HG02884 (cell line): ENCODE data around the gene STRIP2.
"Not testable (repeated sequence)": the region's sequence is repeated elsewhere in the genome, so short reads cannot be mapped to it uniquely, and the experiment has no call there.

Experiments
- ATAC-seq: cut with Tn5 transposase; IDR thresholded peaks from one replicate; pipeline ENCODE4 v1.9.1; 2021; ENCODE audit warnings: mild to moderate bottlenecking, moderate library complexity; ENCODE audit not compliant: unreplicated experiment

STRIP2 gene

DNA sequence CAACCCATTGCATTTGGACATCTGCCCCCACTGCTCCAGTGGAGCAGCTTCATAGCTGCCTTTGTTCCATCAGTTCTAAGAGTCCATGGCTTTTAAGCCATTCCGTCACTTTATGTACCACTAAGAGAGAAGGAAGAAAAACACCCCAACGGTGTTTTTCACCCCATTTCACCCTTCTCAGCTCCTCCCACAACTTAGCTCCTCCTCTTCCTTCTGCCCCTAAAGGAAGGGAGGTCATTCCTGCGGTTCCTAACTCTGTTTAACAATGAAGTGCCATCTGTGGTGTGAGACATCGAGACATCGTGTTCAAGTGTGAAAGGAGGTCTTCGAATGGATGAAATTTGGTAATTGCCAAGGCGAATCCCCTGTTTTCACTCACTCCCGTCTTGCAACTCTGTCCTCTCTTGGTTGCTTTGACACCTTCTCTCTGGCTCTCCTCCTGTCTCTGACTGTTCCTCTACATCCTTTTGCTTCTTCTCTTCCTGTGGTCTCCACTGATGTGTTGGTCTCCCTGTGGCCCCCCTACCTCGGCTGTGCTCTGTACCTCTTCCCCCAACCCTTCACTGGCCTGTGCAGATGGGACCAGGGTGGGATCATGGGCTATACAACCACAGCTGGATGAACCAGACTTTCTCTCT is 91.1 kb downstream of the STRIP2 start:
- no peak for ATAC-seq

DNA sequence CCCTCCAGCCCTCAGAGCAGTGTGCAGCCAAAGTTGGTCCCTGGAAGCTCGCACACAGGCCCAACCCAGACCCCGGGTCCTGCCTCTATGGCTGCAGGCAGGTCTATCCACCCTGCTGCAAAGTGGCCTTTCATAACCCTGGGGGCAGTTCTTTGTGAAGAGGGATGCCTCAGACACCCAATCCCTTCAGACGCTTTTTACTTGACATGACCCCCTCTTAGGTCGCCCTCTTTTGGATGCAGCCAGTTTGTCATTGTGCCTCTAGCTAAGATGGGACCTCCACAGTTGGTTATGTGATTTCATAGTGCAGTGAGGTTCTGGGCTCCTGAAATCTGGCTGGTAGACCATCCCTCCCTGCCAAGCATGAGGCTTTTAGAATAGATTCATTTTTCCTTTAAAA is 95.4 kb downstream of the STRIP2 start:
- no peak for ATAC-seq

DNA sequence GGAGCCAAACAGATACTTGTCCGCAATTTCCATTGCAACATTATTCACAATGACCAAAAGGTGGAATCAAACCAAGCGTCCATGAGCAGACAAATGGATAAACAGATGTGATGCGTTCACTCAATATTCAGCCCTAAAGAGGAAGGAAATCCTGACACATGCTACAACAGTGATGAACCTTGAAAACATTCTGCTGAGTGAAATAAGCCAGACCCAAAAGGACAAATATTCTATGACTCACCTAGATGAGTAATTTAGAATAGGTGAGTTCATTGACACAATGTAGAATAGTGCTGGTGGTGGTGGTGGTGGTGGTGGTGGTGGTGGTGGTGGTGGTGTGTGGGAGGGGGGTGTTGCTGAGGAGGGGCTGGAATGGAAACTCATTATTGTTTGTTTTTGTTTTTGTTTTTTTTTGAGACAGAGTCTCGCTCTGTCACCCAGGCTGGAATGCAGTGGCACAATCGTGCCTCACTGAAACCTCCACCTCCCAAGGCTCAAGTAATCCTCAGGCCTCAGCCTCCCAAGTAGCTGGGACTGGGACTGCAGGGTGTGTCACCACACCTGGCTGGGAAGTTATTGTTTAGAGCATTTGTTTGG is 96.7 kb downstream of the STRIP2 start:
- no peak for ATAC-seq

DNA sequence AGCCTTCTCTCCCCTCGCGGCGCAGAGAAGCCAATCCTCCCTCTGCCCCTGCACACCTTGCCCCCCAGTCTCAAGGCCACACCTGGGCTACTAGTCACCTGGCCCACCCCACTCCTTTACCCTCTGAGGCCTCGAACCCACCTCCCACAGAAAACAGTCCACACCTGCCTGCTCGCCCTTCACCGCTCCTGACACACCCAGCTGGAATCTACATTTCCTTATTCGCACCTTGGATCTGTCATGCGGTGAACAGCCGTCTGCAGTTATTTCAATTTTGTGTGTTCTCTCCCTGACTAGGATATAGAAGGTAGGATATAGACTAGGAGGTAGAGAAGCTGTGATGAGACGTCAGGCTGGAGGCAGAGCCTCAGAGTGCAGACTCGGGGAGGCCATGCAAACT is 97.5 kb downstream of the STRIP2 start:
- no peak for ATAC-seq

DNA sequence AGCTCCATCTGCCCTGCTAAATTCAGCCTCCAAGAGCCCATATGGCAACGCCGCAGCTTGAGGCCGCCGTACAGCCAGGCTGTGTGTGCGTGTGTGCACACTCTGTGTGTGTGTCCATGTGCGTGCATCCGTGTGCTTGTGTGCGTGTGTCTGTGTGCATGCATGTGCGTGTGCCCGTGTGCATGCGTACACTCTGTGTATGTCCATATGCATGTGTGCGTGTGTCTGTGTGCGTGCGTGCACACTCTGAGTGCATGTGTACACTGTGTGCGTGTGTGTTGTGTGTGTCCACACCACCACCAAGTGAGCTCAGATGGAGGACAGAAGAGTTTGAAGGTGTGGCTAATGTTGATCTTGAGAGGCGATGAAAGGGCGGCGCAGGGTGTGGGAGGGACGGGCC is 98.1 kb downstream of the STRIP2 start:
- no peak for ATAC-seq

DNA sequence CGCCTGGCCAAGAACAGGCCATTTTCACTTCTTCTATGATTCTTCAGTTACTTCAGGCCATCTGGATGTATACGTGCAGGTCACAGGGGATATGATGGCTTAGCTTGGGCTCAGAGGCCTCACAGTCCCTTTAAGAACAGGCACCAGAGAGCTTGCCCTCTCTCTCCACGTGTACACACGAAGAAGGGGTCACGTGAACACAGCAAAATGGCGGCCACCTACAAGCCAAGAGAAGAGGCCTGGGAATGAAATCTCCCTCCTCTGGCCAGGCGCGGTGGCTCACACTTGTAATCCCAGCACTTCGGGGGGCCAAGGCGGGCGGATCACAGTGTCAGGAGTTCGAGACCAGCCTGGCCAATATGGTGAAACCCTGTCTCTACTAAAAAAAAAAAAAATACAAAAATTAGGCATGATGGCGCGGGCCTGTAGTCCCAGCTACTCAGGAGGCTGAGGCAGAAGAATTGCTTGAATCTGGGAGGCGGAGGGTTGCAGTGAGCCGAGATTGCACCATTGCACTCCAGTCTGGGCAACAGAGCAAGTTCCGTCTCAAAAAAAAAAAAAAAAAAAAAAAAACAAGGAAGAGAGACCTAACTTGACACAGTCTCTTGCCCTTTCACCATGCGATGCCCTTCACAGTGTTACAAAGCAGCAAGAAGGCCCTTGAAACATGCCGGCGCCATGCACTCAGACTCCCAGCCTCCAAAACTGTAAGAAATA is 100.5 kb downstream of the STRIP2 start:
- not testable (repeated sequence) for ATAC-seq

DNA sequence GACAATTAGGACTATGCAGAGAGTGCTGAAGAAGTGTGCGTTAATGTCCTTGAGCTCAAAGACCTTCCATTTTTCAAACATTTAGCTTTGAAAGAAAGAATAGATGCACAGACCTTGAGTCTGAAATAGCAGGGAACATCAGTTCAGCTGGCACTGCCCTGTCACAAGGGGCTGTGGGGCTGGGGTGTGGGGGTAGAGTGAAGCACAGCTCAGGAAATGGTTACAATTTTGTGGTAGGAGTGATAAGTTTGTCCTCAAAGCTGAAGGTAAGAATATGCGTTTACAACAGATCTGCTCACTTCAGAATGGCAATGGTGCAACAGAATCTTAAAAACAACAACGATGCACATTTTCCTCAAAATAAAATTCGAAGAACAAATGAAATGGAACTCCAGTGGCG is 101.7 kb downstream of the STRIP2 start:
- no peak for ATAC-seq

DNA sequence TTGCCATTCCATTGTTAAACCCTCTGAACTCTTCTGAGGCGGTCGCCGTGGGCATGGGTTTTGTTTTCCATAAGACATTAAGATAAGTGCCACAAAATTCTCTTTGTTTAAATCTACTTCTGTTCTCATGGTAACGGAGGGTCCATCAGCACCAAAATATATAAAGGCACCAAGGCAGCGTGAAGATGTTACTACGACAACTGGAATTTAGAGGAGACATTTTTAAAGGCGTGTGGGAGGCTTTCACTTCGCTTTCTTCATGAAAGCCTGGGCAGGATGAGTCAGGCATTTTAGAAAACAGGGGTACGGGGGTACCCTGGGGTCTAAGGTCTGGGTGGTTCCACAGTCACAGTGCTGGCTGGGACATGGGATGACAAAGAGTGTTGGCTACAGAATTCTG is 102.1 kb downstream of the STRIP2 start:
- ATAC-seq: no peak
